Measurements from ENCODE around the gene PRR19. TPM values are rescaled to one million over a fixed set of nuclear protein-coding genes. Genes with fewer than 3 reads are reported as not detected.

Gene PRR19
- total RNA-seq, 1 experiment from 2014 or later = 3.2 TPM

DNA sequence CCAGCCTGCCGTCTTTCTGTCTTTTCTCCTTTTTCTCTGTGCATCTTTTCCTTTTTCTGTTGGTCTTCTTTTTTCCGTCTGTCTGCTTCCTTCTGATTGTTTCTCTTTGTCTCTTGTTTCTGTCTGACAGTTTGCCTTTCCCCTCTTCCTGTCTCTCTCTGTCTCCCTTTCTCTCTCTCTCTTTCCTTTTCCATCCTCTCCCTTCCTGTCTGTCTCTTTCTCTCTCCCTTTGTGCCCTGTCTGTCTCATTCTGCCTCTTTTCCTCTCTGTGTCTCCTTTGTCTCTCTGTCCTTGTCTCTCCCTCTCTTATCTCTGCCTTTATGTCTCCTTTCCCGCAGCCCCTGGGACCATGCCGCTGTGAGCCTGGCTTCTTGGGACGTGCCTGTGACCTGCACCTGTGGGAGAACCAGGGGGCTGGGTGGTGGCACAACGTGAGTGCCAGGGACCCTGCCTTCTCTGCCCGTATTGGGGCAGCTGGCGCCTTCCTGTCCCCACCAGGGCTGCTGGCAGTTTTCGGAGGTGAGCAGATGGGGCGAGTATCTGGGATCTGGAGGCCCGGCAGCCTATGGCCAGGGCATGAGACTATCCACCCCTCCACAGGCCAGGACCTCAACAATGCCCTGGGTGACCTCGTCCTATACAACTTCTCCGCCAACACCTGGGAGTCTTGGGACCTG is 32.9 kb downstream of the PRR19 start:
- Histone ChIP-seq H2BK120ac (ENCODE audit: low read depth, low read length, poor library complexity, severe bottlenecking) (no peak overlapping the region), H3K79me1 (ENCODE audit: insufficient read depth, low read depth, low read length, poor library complexity, severe bottlenecking) (peaks cover 3% of the 10 kb centered on the region), H2AFZ (ENCODE audit: low read length) (no peak overlapping the region), H2AK5ac (ENCODE audit: insufficient read length, low read length) (no peak overlapping the region), H3K56ac (ENCODE audit: insufficient read length, low read depth, low read length) (no peak overlapping the region), H2BK12ac (ENCODE audit: insufficient read length, low read depth, low read length) (no peak overlapping the region), H3K27ac (ENCODE audit: insufficient read length, low read depth, low read length) (no peak overlapping the region), H3K23ac (ENCODE audit: insufficient read length, low read depth, low read length) (no peak overlapping the region), H4K20me1 (ENCODE audit: control insufficient read depth, insufficient read depth, insufficient read length) (no peaks in the 10 kb centered on the region), H3K4ac (ENCODE audit: low read depth, low read length) (no peak overlapping the region), H3K18ac (ENCODE audit: insufficient read length, low read depth, low read length) (no peak overlapping the region), H4K8ac (replicated peaks; ENCODE audit: insufficient read length, low read depth, low read length) (no peak overlapping the region), H3K27me3 (ENCODE audit: insufficient read depth, low read length) (no peaks in the 10 kb centered on the region), H4K5ac (ENCODE audit: insufficient read length, low read depth, low read length) (no peak overlapping the region), H3T11ph (ENCODE audit: low read length) (no peak overlapping the region), H2BK5ac (ENCODE audit: insufficient read length, low read length) (no peak overlapping the region), H3K79me2 (ENCODE audit: insufficient read depth, low read length) (0 out of 2 replicates have a peak, but pooled peaks cover 2% of the 10 kb centered on the region), H4K91ac (ENCODE audit: insufficient read length, low read depth, low read length) (no peak overlapping the region), H3K23me2 (ENCODE audit: insufficient read length, low read depth, low read length, poor library complexity, severe bottlenecking) (no peaks in the 10 kb centered on the region), H3K4me2 (ENCODE audit: insufficient read depth, insufficient read length, low read length) (no peak overlapping the region), H3K4me1 (ENCODE audit: insufficient read depth, low read length) (no peaks in the 10 kb centered on the region), H2BK20ac (ENCODE audit: low read depth, low read length, poor library complexity, severe bottlenecking) (no peak overlapping the region), H3K9me3 (ENCODE audit: control insufficient read depth, low read depth, low read length) (no peaks in the 10 kb centered on the region), H3K14ac (ENCODE audit: insufficient read depth, low read length) (no peak overlapping the region), H2BK15ac (ENCODE audit: low read depth, low read length) (no peak overlapping the region), H3K9ac (ENCODE audit: extremely low read depth, insufficient read length, low read length) (no peak overlapping the region)
- Mint-ChIP-seq H3K4me3 (no peak overlapping the region), H3K27me3 (ENCODE audit: low read depth) (no peaks in the 10 kb centered on the region), H3K36me3 (ENCODE audit: insufficient read depth in 1 of 3, low read depth in 3 of 3) (peaks cover 1 to 12% (median 3%) of the 10 kb centered on the region in 3 experiments; a peak in 4 of 7 replicates), H3K4me1 (peaks cover 9% of the 10 kb centered on the region in 2 experiments), H3K27ac (no peak overlapping the region), H3K9me3 (no peaks in the 10 kb centered on the region)
- no peak for TF ChIP-seq CTCF (conservative IDR thresholded peaks at IDR 0.05)
- DNase-seq = no peak
- no CpG with 5 or more reads among the region's 13 CpGs for WGBS (ENCODE audit: extremely low coverage, insufficient read length, low lambda C conversion rate)
